Activated CD8-positive, alpha-beta T cell treated with anti-CD3 and anti-CD28 coated beads for 36 hours (primary cell): ENCODE data around the gene INHBE. TPM values are rescaled to one million over a fixed set of nuclear protein-coding genes. Genes with fewer than 3 reads are reported as not detected.

Experiments
- ATAC-seq: fragments of 200-7000 bp; cut with Tn5 transposase; one replicate; pipeline ENCODE4 v1.10.0; 2021; ENCODE audit warnings: mild to moderate bottlenecking, moderate library complexity
- CTCF ChIA-PET: fragments of 350-600 bp; sonication (Branson Sonifier 250); formaldehyde crosslinking; loops from one replicate; lab custom pipeline; 2021; ENCODE audit warnings: antibody characterized with exemption; lab: Charles Lee
- POLR2A ChIA-PET: fragments of 350-600 bp; sonication (Branson Sonifier 250); formaldehyde crosslinking; loops from one replicate; lab custom pipeline; 2021; ENCODE audit warnings: antibody characterized with exemption; lab: Charles Lee
- DNase-seq: peaks from one replicate; pipeline ENCODE4 v3.0.0-alpha.2; 2020
- H3K27ac Mint-ChIP-seq: one replicate; pipeline ENCODE4 v1.8.0; 2021; ENCODE audit warnings: mild to moderate bottlenecking, mixed read lengths
- H3K27me3 Mint-ChIP-seq: one replicate; pipeline ENCODE4 v1.8.0; 2021; ENCODE audit warnings: mixed read lengths
- H3K36me3 Mint-ChIP-seq: one replicate; pipeline ENCODE4 v1.8.0; 2021; ENCODE audit warnings: low read depth, mixed read lengths
- H3K4me1 Mint-ChIP-seq: one replicate; pipeline ENCODE4 v1.8.0; 2021; ENCODE audit warnings: low read depth, mixed read lengths
- H3K4me3 Mint-ChIP-seq: one replicate; pipeline ENCODE4 v1.8.0; 2021; ENCODE audit warnings: mild to moderate bottlenecking, moderate library complexity, mixed read lengths
- H3K9me3 Mint-ChIP-seq: one replicate; pipeline ENCODE4 v1.8.0; 2021; ENCODE audit warnings: mixed read lengths
- intact Hi-C: fragments of 100-400 bp; cut with micrococcal nuclease; formaldehyde crosslinking; loops from one replicate; pipeline ENCODE4 v1.10.0; 2022
- total RNA-seq, 2 experiments: library from RNA; stranded (reverse); gene quantifications; one replicate each; pipeline ENCODE4 v1.2.3, GENCODE V29; 2021
- TF ChIP-seq, protein P1 (sequence below): fragments of 200-600 bp; IDR thresholded peaks from one replicate; pipeline ENCODE4 v1.8.0; 2022; ENCODE audit warnings: antibody characterized with exemption, mild to moderate bottlenecking

Gene INHBE
- total RNA-seq, 2 experiments from 2014 or later, result 1.7 to 2.3 TPM

GRCh38 chr12:57428965-57429364, 26.1 kb upstream of the INHBE start:
- DNase-seq, result no peak
- Mint-ChIP-seq H3K27me3 (no peaks in the 10 kb centered on the region), H3K27ac (peak overlapping the region; percentile 100), H3K36me3 (peaks cover 13% of the 10 kb centered on the region), H3K9me3 (no peaks in the 10 kb centered on the region), H3K4me1 (peaks cover 38% of the 10 kb centered on the region), H3K4me3 (peak overlapping the region; percentile 98)
- POLR2A ChIA-PET, result interaction anchor here (0.6 to 1.4 kb wide), 5 partner anchors 11 to 786 kb away, joined by 3 to 7 read pairs (median 4); no protein-coding TSS in a partner anchor
- CTCF ChIA-PET, result interaction anchor here (0.6 to 2.9 kb wide), 3 partner anchors 24 to 166 kb away, joined by 3 to 20 read pairs (median 3); partner anchors contain the start of gene INHBE
- ATAC-seq, result no peak
- intact Hi-C loops, result no loop called here
- TF ChIP-seq, protein P1, sequence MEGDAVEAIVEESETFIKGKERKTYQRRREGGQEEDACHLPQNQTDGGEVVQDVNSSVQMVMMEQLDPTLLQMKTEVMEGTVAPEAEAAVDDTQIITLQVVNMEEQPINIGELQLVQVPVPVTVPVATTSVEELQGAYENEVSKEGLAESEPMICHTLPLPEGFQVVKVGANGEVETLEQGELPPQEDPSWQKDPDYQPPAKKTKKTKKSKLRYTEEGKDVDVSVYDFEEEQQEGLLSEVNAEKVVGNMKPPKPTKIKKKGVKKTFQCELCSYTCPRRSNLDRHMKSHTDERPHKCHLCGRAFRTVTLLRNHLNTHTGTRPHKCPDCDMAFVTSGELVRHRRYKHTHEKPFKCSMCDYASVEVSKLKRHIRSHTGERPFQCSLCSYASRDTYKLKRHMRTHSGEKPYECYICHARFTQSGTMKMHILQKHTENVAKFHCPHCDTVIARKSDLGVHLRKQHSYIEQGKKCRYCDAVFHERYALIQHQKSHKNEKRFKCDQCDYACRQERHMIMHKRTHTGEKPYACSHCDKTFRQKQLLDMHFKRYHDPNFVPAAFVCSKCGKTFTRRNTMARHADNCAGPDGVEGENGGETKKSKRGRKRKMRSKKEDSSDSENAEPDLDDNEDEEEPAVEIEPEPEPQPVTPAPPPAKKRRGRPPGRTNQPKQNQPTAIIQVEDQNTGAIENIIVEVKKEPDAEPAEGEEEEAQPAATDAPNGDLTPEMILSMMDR, result no peak

- peak overlapping the region; percentile 98 for H3K4me3 Mint-ChIP-seq
- peaks cover 10% of the 10 kb centered on the region for H3K36me3 Mint-ChIP-seq
- TF ChIP-seq, protein P1, result no peak
- H3K9me3 Mint-ChIP-seq, result no peaks in the 10 kb centered on the region
- ChIA-PET CTCF (interaction anchor here (0.7 to 2.9 kb wide), 9 partner anchors 11 to 186 kb away, joined by 3 to 20 read pairs (median 4); no protein-coding TSS in a partner anchor), POLR2A (interaction anchor here (0.6 to 1.4 kb wide), 12 partner anchors 8 to 786 kb away, joined by 3 to 7 read pairs (median 3); no protein-coding TSS in a partner anchor)
- no peak for DNase-seq
- intact Hi-C loops, result no loop called here
- no peak for ATAC-seq
- H3K4me1 Mint-ChIP-seq, result peaks cover 37% of the 10 kb centered on the region
- H3K27me3 Mint-ChIP-seq, result no peaks in the 10 kb centered on the region
- H3K27ac Mint-ChIP-seq, result peak overlapping the region; percentile 100
Measured at GRCh38 chr12:57429473-57430111, 25.5 kb upstream of the INHBE start.

DNA sequence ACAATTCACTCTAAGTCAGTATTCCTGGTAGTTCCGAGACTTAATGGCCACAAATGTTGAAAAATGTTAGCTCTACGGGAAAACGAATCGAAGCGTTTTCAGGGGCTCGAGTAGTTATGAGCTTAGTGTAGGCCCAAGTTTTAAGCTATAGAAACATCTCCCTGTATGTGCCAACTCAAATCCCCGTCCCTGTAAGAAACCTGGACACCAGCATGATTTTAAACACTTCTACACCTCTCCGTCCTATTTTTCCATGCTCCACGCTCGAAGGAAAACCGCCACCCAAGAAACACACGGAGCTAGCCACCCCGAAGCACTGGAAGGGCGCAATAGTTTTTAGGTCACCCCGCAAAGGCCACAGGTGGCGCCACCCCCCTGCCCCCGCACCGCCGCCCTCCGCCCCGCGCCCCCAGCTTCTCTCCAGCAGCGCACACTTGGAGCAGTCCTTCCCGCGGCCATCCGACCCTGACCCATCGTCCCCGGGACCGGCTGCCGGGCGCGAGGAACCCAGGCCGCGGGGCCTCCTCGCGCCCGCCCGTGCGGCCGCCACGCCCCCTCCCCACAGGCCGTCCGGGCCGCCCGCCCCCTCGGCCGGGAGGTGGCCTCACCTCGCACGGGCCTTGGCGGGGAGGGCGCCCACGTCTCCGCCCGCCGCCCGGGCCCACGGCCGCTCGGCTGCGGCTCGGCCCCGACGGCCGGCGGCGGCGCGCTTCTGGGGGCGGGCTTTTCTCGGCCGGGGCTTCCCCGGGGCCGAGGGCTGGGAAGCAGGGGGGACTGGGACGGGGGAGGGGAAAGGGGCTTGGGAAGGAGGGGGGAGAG, 24.8 kb upstream of the INHBE start:
- no peaks in the 10 kb centered on the region for H3K9me3 Mint-ChIP-seq
- peaks cover 39% of the 10 kb centered on the region for H3K4me1 Mint-ChIP-seq
- POLR2A ChIA-PET, result interaction anchor here (0.7 to 1.4 kb wide), 10 partner anchors 9 to 320 kb away, joined by 3 to 7 read pairs (median 3); no protein-coding TSS in a partner anchor
- no peaks in the 10 kb centered on the region for H3K27me3 Mint-ChIP-seq
- peak overlapping the region; percentile 98 for H3K4me3 Mint-ChIP-seq
- DNase-seq (peak; percentile 56), ATAC-seq (peak; percentile 63)
- TF ChIP-seq, protein P1, result no peak
- intact Hi-C loops, result no loop called here
- H3K27ac Mint-ChIP-seq, result peak overlapping the region; percentile 100
- H3K36me3 Mint-ChIP-seq, result peaks cover 8% of the 10 kb centered on the region
- CTCF ChIA-PET, result interaction anchor here (0.7 to 2.9 kb wide), 8 partner anchors 12 to 187 kb away, joined by 3 to 20 read pairs (median 4); no protein-coding TSS in a partner anchor

- H3K4me1 Mint-ChIP-seq, result peaks cover 41% of the 10 kb centered on the region
- TF ChIP-seq, protein P1, result no peak
- peak; percentile 97 for DNase-seq
- peak within 1 kb of the TSS; percentile 98 for H3K4me3 Mint-ChIP-seq
- ATAC-seq, result peak; percentile 94
- intact Hi-C loops, result no loop called here
- peaks cover 7% of the 10 kb centered on the region for H3K36me3 Mint-ChIP-seq
- H3K27me3 Mint-ChIP-seq, result no peaks in the 10 kb centered on the region
- no peaks in the 10 kb centered on the region for H3K9me3 Mint-ChIP-seq
- peak within 1 kb of the TSS; percentile 100 for H3K27ac Mint-ChIP-seq
- POLR2A ChIA-PET, result interaction anchor here (1.2 kb wide), 1 partner anchor 20 kb away, joined by 3 read pairs; no protein-coding TSS in a partner anchor
- CTCF ChIA-PET, result interaction anchor here (0.9 to 4.9 kb wide), 4 partner anchors 20 to 28 kb away, joined by 3 to 29 read pairs (median 9); partner anchors contain the start of genes GLI1 and INHBE
Measured at GRCh38 chr12:57430931-57431566, 24.1 kb upstream of the INHBE start, which contains the start of gene R3HDM2. TSS of gene R3HDM2 (minus strand) at chr12:57431043. CDS start at chr12:57310428, 120,615 bp downstream.
